SU-DHL-6 (cell line): Measurements from ENCODE around the gene ARL10.

Experiments used
- CTCF ChIP-seq: fragments of 200-600 bp; sonication (generic); IDR thresholded peaks from one replicate; pipeline ENCODE4 v1.5.1; 2017; ENCODE audit warnings: antibody characterized with exemption, mild to moderate bottlenecking, low read length, moderate library complexity; ENCODE audit not compliant: insufficient read depth, poor library complexity, severe bottlenecking
- EZH2phosphoT487 ChIP-seq: fragments of 200-600 bp; sonication (generic), shearing (Covaris generic); conservative IDR thresholded peaks from 2 replicates; pipeline ENCODE4 v1.6.1; 2018; ENCODE audit warnings: mild to moderate bottlenecking, antibody characterized with exemption, low read length, moderate library complexity, mixed read lengths

- TF ChIP-seq CTCF (no peak), EZH2phosphoT487 (no peak)
These were observed 19.7 kb downstream of the ARL10 start for GRCh38 chr5:176384991-176385390.
